ENCODE data around the gene GAS1. TPM values are rescaled to one million over a fixed set of nuclear protein-coding genes. Genes with fewer than 3 reads are reported as not detected.

GAS1 gene
- total RNA-seq, 1 donor from 2014 or later = 120 TPM

DNA sequence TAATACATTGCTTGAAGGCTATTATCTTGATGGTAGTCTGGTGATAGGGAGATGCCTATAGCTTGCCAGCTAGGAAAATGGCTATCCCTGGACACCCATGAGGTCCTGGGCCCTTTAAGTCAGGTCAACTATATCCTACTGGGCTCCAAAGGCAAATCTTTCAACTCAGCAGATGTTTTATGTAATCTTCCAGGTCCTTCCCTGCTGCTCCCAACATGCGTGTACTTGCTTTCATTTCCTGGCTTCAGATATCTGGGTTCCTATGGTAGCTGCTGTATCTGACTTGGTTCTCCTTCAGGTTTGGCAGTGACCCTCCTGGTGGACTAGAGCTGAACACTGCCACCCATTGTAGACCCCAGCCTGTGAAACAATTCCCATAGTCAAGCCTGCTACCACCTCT lies 32.4 kb upstream of the GAS1 start:
- no peak overlapping the region for H3K27ac Mint-ChIP-seq
- H3K9me3 Mint-ChIP-seq = peaks cover 4% of the 10 kb centered on the region
- TF ChIP-seq, protein P1, sequence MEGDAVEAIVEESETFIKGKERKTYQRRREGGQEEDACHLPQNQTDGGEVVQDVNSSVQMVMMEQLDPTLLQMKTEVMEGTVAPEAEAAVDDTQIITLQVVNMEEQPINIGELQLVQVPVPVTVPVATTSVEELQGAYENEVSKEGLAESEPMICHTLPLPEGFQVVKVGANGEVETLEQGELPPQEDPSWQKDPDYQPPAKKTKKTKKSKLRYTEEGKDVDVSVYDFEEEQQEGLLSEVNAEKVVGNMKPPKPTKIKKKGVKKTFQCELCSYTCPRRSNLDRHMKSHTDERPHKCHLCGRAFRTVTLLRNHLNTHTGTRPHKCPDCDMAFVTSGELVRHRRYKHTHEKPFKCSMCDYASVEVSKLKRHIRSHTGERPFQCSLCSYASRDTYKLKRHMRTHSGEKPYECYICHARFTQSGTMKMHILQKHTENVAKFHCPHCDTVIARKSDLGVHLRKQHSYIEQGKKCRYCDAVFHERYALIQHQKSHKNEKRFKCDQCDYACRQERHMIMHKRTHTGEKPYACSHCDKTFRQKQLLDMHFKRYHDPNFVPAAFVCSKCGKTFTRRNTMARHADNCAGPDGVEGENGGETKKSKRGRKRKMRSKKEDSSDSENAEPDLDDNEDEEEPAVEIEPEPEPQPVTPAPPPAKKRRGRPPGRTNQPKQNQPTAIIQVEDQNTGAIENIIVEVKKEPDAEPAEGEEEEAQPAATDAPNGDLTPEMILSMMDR (conservative IDR thresholded peaks at IDR 0.05) = no peak
- H3K36me3 Mint-ChIP-seq = peaks cover 6% of the 10 kb centered on the region
- no peak for DNase-seq (ENCODE audit: extremely low spot score, unreplicated experiment)
- peaks cover 45% of the 10 kb centered on the region for H3K4me1 Mint-ChIP-seq (ENCODE audit: unreplicated experiment)
- H3K4me3 Mint-ChIP-seq = no peak overlapping the region
- peaks cover 11% of the 10 kb centered on the region for H3K27me3 Mint-ChIP-seq

DNA sequence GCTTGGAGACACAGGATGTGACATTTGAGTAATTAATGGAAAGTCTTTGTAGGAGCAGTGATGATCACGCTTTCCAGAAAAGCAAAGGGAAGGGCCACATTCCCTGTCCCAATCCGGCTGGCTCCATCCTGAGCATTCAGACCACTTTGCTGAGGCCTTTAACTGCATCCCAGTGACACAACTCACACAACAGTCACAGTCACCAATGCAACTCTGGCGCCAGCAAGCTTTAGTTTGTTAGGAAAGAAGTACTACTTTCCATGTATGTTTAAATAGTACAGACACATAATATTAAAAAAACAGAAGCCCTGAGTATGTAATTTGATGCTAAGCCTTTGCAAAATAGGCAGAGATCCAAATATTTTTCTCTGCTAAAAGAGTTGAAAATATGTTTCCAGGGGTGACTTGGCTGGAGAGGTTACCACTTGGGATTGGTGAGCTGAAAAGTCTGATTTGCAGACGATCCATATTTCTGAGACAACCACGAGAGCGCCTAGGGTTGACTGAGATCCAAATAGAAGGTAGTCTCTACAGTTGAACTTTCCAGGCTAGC lies 31.7 kb upstream of the GAS1 start:
- Mint-ChIP-seq H3K9me3 (peaks cover 4% of the 10 kb centered on the region), H3K4me1 (ENCODE audit: unreplicated experiment) (peaks cover 46% of the 10 kb centered on the region), H3K36me3 (peaks cover 6% of the 10 kb centered on the region), H3K4me3 (no peak overlapping the region), H3K27ac (no peak overlapping the region), H3K27me3 (peaks cover 11% of the 10 kb centered on the region)
- DNase-seq (ENCODE audit: extremely low spot score, unreplicated experiment) = no peak
- TF ChIP-seq, protein P1 (conservative IDR thresholded peaks at IDR 0.05) = no peak

GRCh38 chr9:86978413-86978812 lies 31.1 kb upstream of the GAS1 start:
- no peak overlapping the region for H3K27ac Mint-ChIP-seq
- peaks cover 40% of the 10 kb centered on the region for H3K4me1 Mint-ChIP-seq (ENCODE audit: unreplicated experiment)
- H3K9me3 Mint-ChIP-seq = peaks cover 4% of the 10 kb centered on the region
- peaks cover 6% of the 10 kb centered on the region for H3K36me3 Mint-ChIP-seq
- peaks cover 11% of the 10 kb centered on the region for H3K27me3 Mint-ChIP-seq
- H3K4me3 Mint-ChIP-seq = no peak overlapping the region
- TF ChIP-seq, protein P1 (conservative IDR thresholded peaks at IDR 0.05) = no peak
- no peak for DNase-seq (ENCODE audit: extremely low spot score, unreplicated experiment)

- Mint-ChIP-seq H3K36me3 (peaks cover 6% of the 10 kb centered on the region), H3K4me1 (ENCODE audit: unreplicated experiment) (peaks cover 30% of the 10 kb centered on the region), H3K27me3 (peaks cover 8% of the 10 kb centered on the region), H3K27ac (no peak overlapping the region), H3K4me3 (no peak overlapping the region), H3K9me3 (peaks cover 4% of the 10 kb centered on the region)
- TF ChIP-seq, protein P1 (conservative IDR thresholded peaks at IDR 0.05) = no peak
- no peak for DNase-seq (ENCODE audit: extremely low spot score, unreplicated experiment)
Observed at GRCh38 chr9:86977205-86977835, 30.0 kb upstream of the GAS1 start.

DNA sequence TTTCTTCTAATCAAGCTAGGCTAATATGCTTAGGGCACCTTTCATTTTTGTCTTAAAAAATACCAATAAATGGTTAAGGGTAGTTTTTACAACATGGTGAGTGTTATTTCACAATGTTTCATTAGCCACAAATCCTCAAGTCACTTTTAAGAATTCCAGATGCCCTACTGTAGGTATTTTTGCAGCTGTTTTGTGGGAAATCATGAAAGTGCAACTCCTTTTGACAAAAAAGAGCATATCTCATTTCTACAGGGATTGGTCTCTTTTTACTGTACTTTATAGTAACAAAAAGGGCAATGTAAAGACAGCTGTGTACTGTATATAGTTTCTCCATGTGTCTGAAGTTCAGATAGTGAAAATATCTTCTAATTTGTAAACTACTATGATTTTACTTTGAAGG lies 28.3 kb upstream of the GAS1 start:
- DNase-seq (ENCODE audit: extremely low spot score, unreplicated experiment) = no peak
- peaks cover 6% of the 10 kb centered on the region for H3K36me3 Mint-ChIP-seq
- peaks cover 2% of the 10 kb centered on the region for H3K27me3 Mint-ChIP-seq
- peaks cover 29% of the 10 kb centered on the region for H3K4me1 Mint-ChIP-seq (ENCODE audit: unreplicated experiment)
- no peak overlapping the region for H3K27ac Mint-ChIP-seq
- no peak overlapping the region for H3K4me3 Mint-ChIP-seq
- TF ChIP-seq, protein P1 (conservative IDR thresholded peaks at IDR 0.05) = no peak
- H3K9me3 Mint-ChIP-seq = peaks cover 4% of the 10 kb centered on the region

All from type B pancreatic cell (in vitro differentiated cells).